Fibroblast of lung (primary cell): Measurements from ENCODE around the gene NADK. TPM values are rescaled to one million over a fixed set of nuclear protein-coding genes. Genes with fewer than 3 reads are reported as not detected.

Experiments
- DNase-seq, 2 donors: peaks; one replicate each; pipeline versions ENCODE4 v3.0.0 to v3.0.0-alpha.2; 2010; ENCODE audit warnings: low read depth in 2 of 2
- H2AFZ ChIP-seq: 2 replicates; pipeline ENCODE4 v1.5.1; 2012; ENCODE audit warnings: low read length, control low read depth, inconsistent platforms
- H3K27ac ChIP-seq: 2 replicates; pipeline ENCODE4 v1.5.1; 2011; ENCODE audit warnings: low read length, control low read depth; ENCODE audit not compliant: insufficient read depth
- H3K27me3 ChIP-seq: 2 replicates; pipeline ENCODE4 v1.5.1; 2011; ENCODE audit warnings: mild to moderate bottlenecking, low read length; ENCODE audit not compliant: control insufficient read depth, insufficient read depth
- H3K36me3 ChIP-seq: 2 replicates; pipeline ENCODE4 v1.5.1; 2011; ENCODE audit warnings: low read length; ENCODE audit not compliant: control insufficient read depth, insufficient read depth
- H3K4me1 ChIP-seq: 2 replicates; pipeline ENCODE4 v1.5.1; 2011; ENCODE audit warnings: low read length; ENCODE audit not compliant: control insufficient read depth, insufficient read depth; ENCODE audit errors: extremely low read depth
- H3K4me2 ChIP-seq: 2 replicates; pipeline ENCODE4 v1.5.1; 2011; ENCODE audit warnings: low read length, control low read depth; ENCODE audit not compliant: insufficient read depth; ENCODE audit errors: extremely low read depth
- H3K4me3 ChIP-seq, 4 experiments: fragments of 200-600 bp in 1 of 4; sonication (generic) in 1 of 4; replicated peaks in 1 of 4; 2 replicates each; pipeline ENCODE4 v1.5.1; 2011 to 2016; ENCODE audit warnings: low read length in 4 of 4, low read depth in 3 of 4, mild to moderate bottlenecking in 3 of 4, control low read depth in 2 of 4, inconsistent platforms in 1 of 4, mixed read lengths in 1 of 4; ENCODE audit not compliant: insufficient read depth in 1 of 4; ENCODE audit errors: control extremely low read depth in 1 of 4
- H3K79me2 ChIP-seq: 2 replicates; pipeline ENCODE4 v1.5.1; 2012; ENCODE audit warnings: mild to moderate bottlenecking, low read length, inconsistent platforms; ENCODE audit not compliant: control insufficient read depth, insufficient read depth
- H3K9ac ChIP-seq: 2 replicates; pipeline ENCODE4 v1.5.1; 2011; ENCODE audit warnings: mild to moderate bottlenecking, low read length, control low read depth; ENCODE audit not compliant: insufficient read depth
- H3K9me3 ChIP-seq: 2 replicates; pipeline ENCODE4 v1.5.1; 2012; ENCODE audit warnings: low read depth, low read length; ENCODE audit not compliant: control insufficient read depth, insufficient read depth
- H4K20me1 ChIP-seq: 2 replicates; pipeline ENCODE4 v1.5.1; 2011; ENCODE audit warnings: low read length; ENCODE audit not compliant: control insufficient read depth, insufficient read depth; ENCODE audit errors: extremely low read depth
- CTCF ChIP-seq, 2 donors: IDR thresholded peaks in 1 of 2; conservative IDR thresholded peaks in 1 of 2; 1 replicate in 1 of 2; 2 replicates in 1 of 2; pipeline ENCODE4 v1.5.1; 2011 to 2012; ENCODE audit warnings: low read length in 2 of 2, control low read depth in 1 of 2, inconsistent platforms in 1 of 2, low read depth in 1 of 2, mild to moderate bottlenecking in 1 of 2
- EZH2 ChIP-seq: IDR thresholded peaks from 2 replicates; pipeline ENCODE4 v1.5.1; 2012; ENCODE audit warnings: low read length, control low read depth, mild to moderate bottlenecking; ENCODE audit errors: missing control alignments
- polyA plus RNA-seq, 2 donors: library from polyadenylated mRNA; depleted of rRNA in 1 of 2; stranded (reverse) in 1 of 2; unstranded in 1 of 2; fragments of >200 nt; gene quantifications; 2 replicates each; pipeline ENCODE4 v1.2.1, GENCODE V29; 2011 to 2012; ENCODE audit warnings: missing spikeins in 1 of 2
- total RNA-seq: library from RNA; depleted of rRNA; stranded (reverse); fragments of >200 nt; gene quantifications from 2 replicates; pipeline ENCODE4 v1.2.1, GENCODE V29; 2014

Gene NADK
- total and polyA plus RNA-seq, 2 donors (not counting 1 experiment from before 2014, with no cell fraction given) = 32.7 to 35.0 TPM

GRCh38 chr1:1817221-1817620 lies 39.0 kb upstream of the NADK start:
- peaks cover 21% of the 10 kb centered on the region for H3K36me3 ChIP-seq
- TF ChIP-seq EZH2 (no peak), CTCF (conservative IDR thresholded peaks at IDR 0.05 in 1 of 2, IDR thresholded peaks at IDR 0.05 in 1 of 2; ENCODE audit: low read depth in 1 of 2, low read length in 2 of 2) (no peak)
- H3K9ac ChIP-seq = no peak overlapping the region
- no peak for DNase-seq
- H3K79me2 ChIP-seq = peaks cover 47% of the 10 kb centered on the region
- H3K9me3 ChIP-seq = no peaks in the 10 kb centered on the region
- H3K27ac ChIP-seq = no peak overlapping the region
- H3K4me1 ChIP-seq = no peaks in the 10 kb centered on the region
- no peak overlapping the region for H3K4me2 ChIP-seq
- H4K20me1 ChIP-seq = no peaks in the 10 kb centered on the region
- no peaks in the 10 kb centered on the region for H3K27me3 ChIP-seq
- H2AFZ ChIP-seq = no peak overlapping the region
- H3K4me3 ChIP-seq = no peak overlapping the region

GRCh38 chr1:1815606-1816281 lies 37.5 kb upstream of the NADK start:
- Histone ChIP-seq H3K9me3 (no peaks in the 10 kb centered on the region), H4K20me1 (no peaks in the 10 kb centered on the region), H3K4me2 (no peak overlapping the region), H3K9ac (no peak overlapping the region), H3K4me3 (no peak overlapping the region), H3K36me3 (peaks cover 18% of the 10 kb centered on the region), H3K79me2 (peaks cover 36% of the 10 kb centered on the region), H2AFZ (no peak overlapping the region), H3K27me3 (no peaks in the 10 kb centered on the region), H3K4me1 (no peaks in the 10 kb centered on the region), H3K27ac (no peak overlapping the region)
- no peak for DNase-seq
- TF ChIP-seq EZH2 = no peak
- TF ChIP-seq CTCF (conservative IDR thresholded peaks at IDR 0.05 in 1 of 2, IDR thresholded peaks at IDR 0.05 in 1 of 2; ENCODE audit: low read depth in 1 of 2, low read length in 2 of 2) = no peak

GRCh38 chr1:1809489-1809888 lies 31.2 kb upstream of the NADK start:
- no peak for DNase-seq
- no peaks in the 10 kb centered on the region for H3K27me3 ChIP-seq
- H4K20me1 ChIP-seq = no peaks in the 10 kb centered on the region
- no peaks in the 10 kb centered on the region for H3K9me3 ChIP-seq
- H3K4me1 ChIP-seq = no peaks in the 10 kb centered on the region
- H3K9ac ChIP-seq = no peak overlapping the region
- H3K4me2 ChIP-seq = no peak overlapping the region
- TF ChIP-seq EZH2 (no peak), CTCF (conservative IDR thresholded peaks at IDR 0.05 in 1 of 2, IDR thresholded peaks at IDR 0.05 in 1 of 2; ENCODE audit: low read depth in 1 of 2, low read length in 2 of 2) (no peak)
- no peak overlapping the region for H2AFZ ChIP-seq
- peaks cover 31% of the 10 kb centered on the region for H3K79me2 ChIP-seq
- H3K27ac ChIP-seq = no peak overlapping the region
- H3K4me3 ChIP-seq = no peak overlapping the region
- H3K36me3 ChIP-seq = peaks cover 9% of the 10 kb centered on the region
